GM21717 (cell line): Measurements from ENCODE around the gene SLC47A2.

Experiments
- ATAC-seq: cut with Tn5 transposase; IDR thresholded peaks from one replicate; pipeline ENCODE4 v1.9.1; 2021; ENCODE audit warnings: mild to moderate bottlenecking, moderate library complexity; ENCODE audit not compliant: unreplicated experiment

The SLC47A2 gene

GRCh38 chr17:19747829-19748806 lies 31.7 kb upstream of the SLC47A2 start, which contains the start of gene ALDH3A1:
ALDH3A1 (minus strand) TSS chr17:19748298; CDS start chr17:19745129, 3,169 bp downstream.
- ATAC-seq: no peak

DNA sequence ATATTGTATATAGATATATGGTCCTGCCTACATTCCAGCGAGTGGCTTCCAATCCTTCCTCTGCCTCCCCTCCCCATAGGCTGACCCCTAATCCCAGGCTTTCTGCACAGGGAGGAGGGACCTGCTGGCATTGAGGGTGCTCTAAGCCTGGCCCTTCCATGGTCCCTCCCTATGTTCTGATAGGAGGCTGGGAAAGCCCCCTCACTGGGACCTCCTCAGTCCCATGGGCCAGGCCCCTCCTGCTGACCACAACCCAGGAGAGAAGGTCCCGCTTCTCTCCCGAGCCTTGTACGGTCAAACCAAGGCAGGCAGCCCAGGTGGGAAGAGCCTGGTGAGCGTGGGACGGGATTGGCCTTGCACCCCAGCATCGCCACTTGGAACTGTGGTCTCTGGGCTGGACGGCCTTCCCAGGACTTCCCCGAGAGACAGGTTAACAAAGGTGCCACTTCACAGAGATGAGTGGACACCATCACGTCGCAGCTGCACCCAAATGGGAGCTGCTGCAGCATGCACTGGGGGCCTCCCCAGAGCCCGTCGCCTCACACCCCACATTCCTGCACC lies 30.9 kb upstream of the SLC47A2 start:
- ATAC-seq: no peak

GRCh38 chr17:19746517-19746916 lies 30.1 kb upstream of the SLC47A2 start:
- no peak for ATAC-seq

DNA sequence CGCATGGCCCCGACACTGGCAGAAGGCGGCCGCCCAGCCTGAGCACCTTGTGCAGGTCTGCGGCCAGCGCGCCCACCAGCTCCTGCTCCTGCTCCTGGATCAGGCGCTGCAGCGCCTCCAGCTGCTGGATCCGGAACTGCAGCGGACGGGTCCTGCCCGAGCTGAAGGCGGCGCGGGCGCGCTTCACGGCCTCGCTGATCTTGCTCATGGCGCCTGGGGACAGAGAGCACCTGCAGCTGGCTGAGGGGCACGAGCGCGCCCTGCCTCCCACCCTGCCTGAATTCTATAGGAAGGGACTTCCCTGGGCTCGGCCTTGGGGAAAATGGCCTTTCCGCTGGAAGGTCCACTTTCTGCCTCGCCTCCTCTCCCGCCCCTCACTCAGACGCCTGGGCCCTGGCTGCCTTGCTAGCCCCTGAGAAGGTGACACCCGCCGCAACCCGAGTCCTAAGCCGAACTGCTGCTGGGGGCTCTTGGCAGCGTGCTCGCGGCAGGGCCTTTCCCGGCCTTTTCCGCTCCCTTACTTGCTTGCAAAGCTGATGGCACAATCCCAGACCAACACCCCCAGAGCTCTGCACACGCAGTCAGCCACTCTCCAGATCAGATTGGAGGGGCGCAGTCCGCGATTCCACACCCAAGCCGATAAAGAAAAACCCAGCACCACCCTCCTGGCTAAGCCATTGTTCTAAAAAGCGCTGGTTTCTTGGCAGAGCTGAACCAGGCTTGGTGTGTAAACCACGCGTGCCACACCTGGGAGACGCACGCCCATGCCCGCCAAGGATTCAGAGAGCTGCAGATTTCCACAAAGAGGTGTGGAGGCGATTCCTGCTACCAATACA lies 28.8 kb upstream of the SLC47A2 start:
- no peak for ATAC-seq

DNA sequence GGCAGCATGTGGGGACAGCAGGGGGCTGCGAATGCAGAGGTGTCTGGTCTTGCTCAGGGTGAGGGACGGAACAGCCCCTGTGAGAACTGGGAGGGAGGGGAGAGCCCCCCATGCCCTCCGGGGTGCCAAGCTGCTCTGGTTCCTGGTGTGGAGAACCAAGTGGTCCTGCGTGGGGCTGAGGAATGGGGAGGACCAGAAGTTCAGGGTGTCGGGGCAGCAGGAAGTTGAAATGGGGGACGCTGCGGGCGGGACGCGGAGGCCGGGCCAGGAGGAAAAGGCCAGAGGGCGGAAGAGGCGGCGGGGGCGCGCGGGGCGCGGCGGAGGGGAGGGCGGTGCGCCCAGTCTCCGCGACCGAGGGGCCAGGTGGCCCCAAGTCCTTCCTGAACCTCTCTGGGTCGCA lies 28.1 kb upstream of the SLC47A2 start:
- no peak for ATAC-seq

- no peak for ATAC-seq
Observed at GRCh38 chr17:19743101-19744100, 27.0 kb upstream of the SLC47A2 start.

DNA sequence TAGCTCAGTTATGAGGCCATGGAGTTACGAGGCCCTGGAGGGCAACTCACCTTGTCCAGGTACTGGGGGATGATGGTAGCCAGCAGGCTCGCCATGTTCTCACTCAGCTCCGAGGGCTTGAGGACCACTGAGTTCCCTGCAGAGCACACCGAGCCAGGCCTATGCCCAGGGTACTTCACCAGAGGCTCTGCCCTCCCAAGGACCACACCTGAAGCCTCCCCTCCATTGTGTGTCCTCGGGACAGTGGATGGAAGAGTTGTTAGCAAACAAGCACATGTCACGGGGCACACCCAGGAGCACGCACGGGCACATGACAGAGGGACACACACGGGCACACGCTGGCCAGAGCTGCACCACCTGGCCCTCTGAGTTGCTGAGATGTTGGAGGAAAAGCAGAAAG lies 26.1 kb upstream of the SLC47A2 start:
- no peak for ATAC-seq

- ATAC-seq: no peak
Observed at GRCh38 chr17:19741832-19742457, 25.6 kb upstream of the SLC47A2 start.

DNA sequence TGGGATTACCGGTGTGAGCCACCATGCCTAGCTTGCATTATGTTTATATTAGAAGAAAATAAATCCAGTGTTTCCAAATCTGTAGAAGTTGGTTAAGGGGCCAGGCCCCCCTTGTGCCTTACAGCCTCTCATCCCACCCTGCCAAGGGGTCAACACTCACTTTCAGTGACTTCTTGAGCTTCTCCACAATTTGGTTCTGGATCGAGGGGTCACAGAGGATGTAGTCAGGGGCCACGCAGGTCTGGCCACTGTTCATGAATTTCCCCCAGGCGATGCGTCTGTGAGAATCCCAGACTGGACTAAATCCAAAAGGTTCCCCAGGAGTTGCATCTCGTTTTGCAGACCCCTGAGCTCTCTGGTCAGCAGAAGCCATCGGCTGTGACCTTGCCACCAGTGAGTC lies 24.5 kb upstream of the SLC47A2 start:
- ATAC-seq: no peak

DNA sequence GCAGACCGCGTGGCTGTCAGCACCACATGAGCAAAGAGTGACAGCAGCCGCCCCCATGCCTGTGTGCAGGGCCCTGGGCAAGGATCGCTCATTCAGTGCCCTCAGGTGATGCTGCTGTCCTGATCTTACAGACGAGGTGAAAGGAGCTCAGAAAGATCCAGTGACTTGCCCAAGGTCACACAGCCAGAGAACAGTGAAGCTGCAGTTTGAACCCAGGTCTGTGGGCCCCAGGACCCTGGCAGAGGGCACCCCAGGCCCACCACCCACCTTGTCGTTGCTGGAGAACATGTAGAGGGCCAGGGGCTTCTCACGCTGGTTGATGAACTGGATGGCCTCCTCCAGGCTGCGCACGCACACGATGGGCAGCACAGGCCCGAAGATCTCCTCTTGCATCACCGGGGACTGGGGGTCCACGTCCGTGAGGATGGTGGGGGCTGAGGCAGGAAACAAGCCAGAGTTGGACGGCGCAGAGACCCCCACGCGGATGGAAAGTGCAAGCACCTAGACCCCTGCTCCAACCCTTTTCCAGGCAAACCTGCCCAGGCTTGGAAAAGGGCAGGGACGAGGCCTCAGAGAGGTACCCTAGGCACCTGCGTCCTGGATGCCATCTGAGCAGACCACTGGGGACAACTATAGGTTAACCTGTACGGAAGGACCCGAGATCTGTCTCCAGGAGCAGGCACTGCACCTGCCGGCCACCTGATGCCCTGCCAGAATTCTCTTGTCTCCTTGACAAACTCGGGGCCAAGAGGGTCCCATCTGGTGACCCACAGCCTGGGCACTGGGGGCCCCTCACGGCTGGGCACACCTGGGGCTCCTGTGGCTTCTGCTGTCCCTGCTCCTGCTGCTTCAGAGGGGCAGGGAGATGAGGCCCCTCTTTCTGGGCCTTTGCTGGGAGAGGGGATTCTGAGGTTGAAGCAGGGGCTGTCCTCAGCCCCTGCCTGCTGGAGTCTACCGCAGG lies 23.1 kb upstream of the SLC47A2 start:
- no peak for ATAC-seq

- no peak for ATAC-seq
Observed at GRCh38 chr17:19738757-19739156, 22.4 kb upstream of the SLC47A2 start.

DNA sequence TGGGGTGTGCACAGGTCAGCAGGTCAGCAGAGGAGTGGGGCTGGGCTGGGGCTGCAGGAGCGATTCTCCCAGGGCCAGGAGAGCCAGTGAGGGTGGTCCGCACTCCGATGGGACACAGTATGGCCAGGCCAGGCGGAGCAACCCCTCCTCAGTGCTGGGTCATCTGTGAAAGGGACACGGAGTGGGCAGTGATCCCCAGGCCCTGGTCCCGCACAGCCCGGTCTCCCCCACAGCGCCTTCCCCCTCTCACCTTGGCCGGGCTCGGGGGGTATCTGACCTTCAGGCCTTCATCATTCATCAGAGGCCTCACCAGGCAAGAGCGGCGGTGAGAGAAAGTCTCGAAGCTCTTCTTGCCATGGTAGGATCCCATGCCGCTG lies 21.7 kb upstream of the SLC47A2 start:
- ATAC-seq: no peak

DNA sequence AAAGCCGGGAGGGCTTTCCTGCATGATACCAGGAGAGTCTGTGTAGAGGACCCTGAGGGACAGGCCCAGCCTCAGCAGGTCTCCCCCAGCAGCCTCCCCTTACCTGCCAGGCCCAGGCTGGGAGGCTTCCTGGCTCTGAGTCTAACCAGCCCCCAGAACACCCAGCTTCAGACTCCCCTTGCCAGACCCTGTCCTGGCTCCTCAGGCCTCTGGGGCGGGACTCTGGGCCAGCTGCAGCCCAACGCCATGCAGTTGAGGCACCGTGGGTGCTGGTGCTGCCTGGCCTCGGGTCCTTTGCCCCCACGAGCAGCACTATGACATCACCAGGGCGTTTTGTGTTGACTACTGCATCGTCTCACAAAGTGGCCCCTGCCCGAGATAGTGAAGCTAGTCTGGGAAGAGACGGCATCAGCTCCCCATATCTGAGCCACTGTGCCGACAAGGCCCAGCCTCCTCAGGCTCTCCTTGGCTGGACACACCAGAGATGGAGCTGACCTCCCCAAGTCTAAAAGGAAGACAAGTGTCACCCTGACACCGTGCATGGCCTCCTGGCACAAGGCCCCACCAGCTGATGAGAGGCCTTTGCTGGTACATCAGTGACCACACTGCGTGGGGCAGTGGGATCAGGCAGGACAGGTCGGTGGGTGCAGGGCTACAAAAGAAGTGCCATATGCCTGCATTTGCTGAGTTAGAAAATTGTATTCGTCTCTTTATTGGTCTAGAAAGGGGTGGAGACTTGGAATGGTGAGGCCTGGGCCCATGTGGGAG lies 21.1 kb upstream of the SLC47A2 start:
- no peak for ATAC-seq

GRCh38 chr17:19736071-19736470 lies 19.7 kb upstream of the SLC47A2 start:
- no peak for ATAC-seq

DNA sequence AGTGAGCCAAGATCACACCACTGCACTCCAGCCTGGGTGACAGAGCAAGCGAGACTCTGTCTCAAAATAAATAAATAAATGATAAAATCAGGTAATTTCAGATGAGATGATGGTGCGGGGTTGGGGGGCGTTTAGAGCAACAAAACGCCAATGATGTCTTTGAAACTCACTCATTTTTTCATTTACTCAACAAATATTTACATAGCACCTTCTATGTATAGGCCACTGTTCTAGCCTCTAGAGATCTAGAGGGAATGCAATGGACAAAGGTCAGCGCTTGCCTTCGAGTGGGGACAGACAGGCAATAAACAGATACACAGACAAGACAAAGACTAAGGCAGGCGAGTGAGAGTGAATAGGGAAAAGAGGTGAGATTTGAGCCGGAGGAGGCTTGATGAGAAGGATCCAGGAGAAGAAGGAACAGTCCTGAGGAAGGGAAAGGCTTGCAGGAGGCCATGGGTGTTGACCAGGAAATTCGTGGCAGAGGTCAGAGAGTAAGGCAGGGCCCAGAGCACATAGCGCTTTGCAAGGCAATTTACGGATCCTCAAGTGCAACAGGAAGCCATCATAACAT lies 17.7 kb upstream of the SLC47A2 start:
- no peak for ATAC-seq

- no peak for ATAC-seq
Observed at GRCh38 chr17:19731626-19732025, 15.2 kb upstream of the SLC47A2 start.

DNA sequence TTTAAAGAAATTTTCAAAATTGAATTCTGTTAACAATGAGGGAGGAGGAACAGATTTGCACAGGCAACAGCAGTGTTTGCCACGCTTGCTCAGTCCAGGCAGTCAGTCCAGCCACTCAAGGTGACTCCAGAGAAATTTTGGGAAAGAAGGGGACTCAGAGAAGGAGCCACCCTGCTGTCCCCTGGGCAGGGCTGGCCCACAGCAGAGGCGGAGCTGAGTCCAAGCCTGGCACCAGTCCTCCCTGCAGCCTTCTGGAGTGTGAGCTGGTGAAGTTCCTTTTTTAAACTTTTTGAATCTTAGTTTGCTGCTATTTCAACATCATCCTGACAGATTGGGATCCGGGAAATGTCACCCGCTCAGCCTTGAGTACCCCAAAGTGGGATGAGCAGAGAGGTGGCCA lies 14.5 kb upstream of the SLC47A2 start:
- ATAC-seq: no peak

GRCh38 chr17:19729900-19730299 lies 13.5 kb upstream of the SLC47A2 start:
- ATAC-seq: no peak
